ENCODE measurements around the gene LAMA4. TPM values are rescaled to one million over a fixed set of nuclear protein-coding genes. Genes with fewer than 3 reads are reported as not detected.
"Not testable (repeated sequence)": the region's sequence is repeated elsewhere in the genome, so short reads cannot be mapped to it uniquely, and the experiment has no call there.

The LAMA4 gene
- total RNA-seq, 6 donors from 2014 or later: 29.5 to 119 (median 58.9) TPM

DNA sequence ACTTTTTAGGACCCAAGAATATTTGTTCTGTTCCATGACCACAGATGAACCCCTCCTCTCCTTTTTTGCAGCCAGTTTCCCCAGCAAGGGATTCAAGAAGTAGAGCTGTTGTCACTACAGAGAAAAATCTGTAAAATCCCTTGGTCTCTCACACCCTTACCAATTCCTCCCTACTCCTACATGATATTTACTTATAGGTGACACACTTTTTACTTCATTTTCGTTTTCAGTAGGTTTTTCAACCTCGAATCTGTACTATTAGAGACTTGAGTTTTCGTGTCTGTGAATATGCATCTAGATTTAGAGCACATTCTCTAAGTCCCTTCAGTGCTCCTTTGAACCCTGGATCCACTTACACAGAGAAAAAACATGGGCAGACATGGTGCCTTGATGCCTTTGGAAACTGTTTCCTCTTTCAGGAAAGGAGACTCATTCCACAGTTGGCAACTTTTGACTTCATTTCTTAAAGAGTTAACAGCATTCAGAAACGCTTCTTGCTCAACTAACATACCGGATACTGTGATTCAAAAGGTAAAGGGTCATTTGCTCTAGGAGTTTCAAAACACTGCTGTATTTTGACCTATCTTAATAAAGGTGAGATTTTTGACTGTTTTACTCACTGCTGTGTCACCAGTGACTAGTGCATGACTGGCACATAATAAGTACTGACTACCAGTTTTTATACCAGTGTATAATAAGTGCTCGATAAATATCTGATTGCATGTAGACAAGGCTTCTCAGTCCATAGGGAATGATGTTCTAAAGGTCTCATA lies 50.6 kb downstream of the LAMA4 start:
- Histone ChIP-seq H3K36me3 (no peaks in the 10 kb centered on the region), H3K9me3 (no peaks in the 10 kb centered on the region), H3K4me3 (no peak overlapping the region), H3K27me3 (no peaks in the 10 kb centered on the region), H3K4me1 (peaks cover 5 to 29% (median 8%) of the 10 kb centered on the region in 4 donors), H3K27ac (peak overlapping the region; percentile 1 to 65 (median 30))
- 61 to 68% methylated on average over 6 of the region's 6 CpGs for WGBS, 2 donors
- ATAC-seq (ENCODE audit: low FRiP score in 2 of 2) (no peak), DNase-seq (no peak)
- TF ChIP-seq POLR2AphosphoS5 (IDR thresholded peaks at IDR 0.05) (peak in 1 of 2 donors; percentile 58), EP300 (IDR thresholded peaks at IDR 0.05) (no peak), POLR2A (IDR thresholded peaks at IDR 0.05) (no peak)
- TF ChIP-seq, protein P1, sequence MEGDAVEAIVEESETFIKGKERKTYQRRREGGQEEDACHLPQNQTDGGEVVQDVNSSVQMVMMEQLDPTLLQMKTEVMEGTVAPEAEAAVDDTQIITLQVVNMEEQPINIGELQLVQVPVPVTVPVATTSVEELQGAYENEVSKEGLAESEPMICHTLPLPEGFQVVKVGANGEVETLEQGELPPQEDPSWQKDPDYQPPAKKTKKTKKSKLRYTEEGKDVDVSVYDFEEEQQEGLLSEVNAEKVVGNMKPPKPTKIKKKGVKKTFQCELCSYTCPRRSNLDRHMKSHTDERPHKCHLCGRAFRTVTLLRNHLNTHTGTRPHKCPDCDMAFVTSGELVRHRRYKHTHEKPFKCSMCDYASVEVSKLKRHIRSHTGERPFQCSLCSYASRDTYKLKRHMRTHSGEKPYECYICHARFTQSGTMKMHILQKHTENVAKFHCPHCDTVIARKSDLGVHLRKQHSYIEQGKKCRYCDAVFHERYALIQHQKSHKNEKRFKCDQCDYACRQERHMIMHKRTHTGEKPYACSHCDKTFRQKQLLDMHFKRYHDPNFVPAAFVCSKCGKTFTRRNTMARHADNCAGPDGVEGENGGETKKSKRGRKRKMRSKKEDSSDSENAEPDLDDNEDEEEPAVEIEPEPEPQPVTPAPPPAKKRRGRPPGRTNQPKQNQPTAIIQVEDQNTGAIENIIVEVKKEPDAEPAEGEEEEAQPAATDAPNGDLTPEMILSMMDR (IDR thresholded peaks at IDR 0.05): no peak

DNA sequence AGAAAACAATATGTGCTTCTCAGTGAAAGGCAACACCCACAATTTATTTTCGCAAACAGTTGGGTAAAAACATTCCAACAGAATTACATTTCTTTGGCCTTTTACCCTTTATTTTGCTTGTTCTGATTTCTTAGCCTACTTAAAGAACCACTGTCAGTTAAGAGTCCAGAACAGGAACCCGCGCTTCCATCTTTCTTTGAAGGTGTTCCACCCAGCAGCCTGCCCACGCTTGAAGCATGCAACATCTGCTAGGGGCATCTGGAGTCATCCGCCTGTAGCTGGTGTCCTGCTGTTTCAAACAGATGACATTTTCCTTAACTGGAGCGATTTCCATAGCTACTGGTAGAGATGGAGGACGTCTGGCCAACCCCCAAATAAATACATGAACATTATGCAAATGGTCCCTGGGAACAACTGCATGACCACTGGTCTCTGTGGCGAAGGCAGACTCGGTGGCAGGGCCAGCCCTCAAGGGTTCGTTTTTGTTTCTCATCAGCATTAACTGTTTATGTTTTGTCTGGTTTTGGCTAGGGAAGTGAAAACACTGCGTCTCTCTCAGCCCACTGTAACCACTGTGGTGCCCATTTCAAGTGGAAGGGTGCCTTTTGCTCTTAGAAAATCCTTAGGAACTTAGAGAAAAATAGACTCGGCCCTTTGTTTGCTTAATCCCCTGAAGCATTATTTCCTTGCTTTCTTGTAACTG lies 51.6 kb downstream of the LAMA4 start:
- no peaks in the 10 kb centered on the region for H3K36me3 ChIP-seq

DNA sequence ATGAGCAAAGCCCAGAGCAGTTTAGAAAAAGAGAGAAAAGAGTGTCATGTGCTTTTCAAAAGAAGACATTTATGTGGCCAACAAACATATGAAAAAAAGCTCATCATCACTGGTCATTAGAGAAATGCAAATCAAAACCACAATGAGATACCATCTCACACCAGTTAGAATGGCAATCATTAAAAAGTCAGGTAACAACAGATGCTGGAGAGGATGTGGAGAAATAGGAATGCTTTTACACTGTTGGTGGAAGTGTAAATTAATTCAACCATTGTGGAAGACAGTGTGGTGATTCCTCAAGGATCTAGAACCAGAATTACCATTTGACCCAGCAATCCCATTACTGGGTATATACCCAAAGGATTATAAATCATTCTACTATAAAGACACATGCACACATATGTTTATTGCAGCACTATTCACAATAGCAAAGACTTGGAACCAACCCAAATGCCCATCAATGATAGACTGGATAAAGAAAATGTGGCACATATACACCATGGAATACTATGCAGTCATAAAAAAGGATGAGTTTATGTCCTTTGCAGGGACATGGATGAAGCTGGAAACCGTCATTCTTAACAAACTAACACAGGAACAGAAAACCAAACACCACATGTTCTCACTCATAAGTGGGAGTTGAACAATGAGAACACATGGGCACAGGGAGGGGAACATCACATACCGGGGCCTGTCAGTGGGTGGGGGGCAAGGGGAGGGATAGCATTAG lies 54.0 kb downstream of the LAMA4 start:
- DNase-seq; H3K36me3 ChIP-seq; H3K27me3 ChIP-seq; ATAC-seq (ENCODE audit: low FRiP score in 2 of 2); H3K27ac ChIP-seq; H3K9me3 ChIP-seq; H3K4me3 ChIP-seq: not testable (repeated sequence)
- H3K4me1 ChIP-seq: peaks cover 5 to 22% (median 6%) of the 10 kb centered on the region in 4 donors
- WGBS, 2 donors: 94 to 97% methylated on average over 2 of the region's 2 CpGs

More for the DNA sequence above, 51.6 kb downstream of the LAMA4 start:
- DNase-seq (no peak), ATAC-seq (ENCODE audit: low FRiP score in 2 of 2) (no peak)
- peak overlapping the region; percentile 18 to 65 (median 52) for H3K27ac ChIP-seq
- TF ChIP-seq EP300 (IDR thresholded peaks at IDR 0.05) (no peak), POLR2AphosphoS5 (IDR thresholded peaks at IDR 0.05) (no peak), POLR2A (IDR thresholded peaks at IDR 0.05) (no peak)
- TF ChIP-seq, protein P1 (IDR thresholded peaks at IDR 0.05): no peak
- H3K27me3 ChIP-seq: no peaks in the 10 kb centered on the region
- H3K4me1 ChIP-seq: peaks cover 5 to 31% (median 8%) of the 10 kb centered on the region in 4 donors
- H3K9me3 ChIP-seq: no peaks in the 10 kb centered on the region
- no peak overlapping the region for H3K4me3 ChIP-seq
- 61% methylated on average over 9 to 12 of the region's 12 CpGs for WGBS, 2 donors

DNA sequence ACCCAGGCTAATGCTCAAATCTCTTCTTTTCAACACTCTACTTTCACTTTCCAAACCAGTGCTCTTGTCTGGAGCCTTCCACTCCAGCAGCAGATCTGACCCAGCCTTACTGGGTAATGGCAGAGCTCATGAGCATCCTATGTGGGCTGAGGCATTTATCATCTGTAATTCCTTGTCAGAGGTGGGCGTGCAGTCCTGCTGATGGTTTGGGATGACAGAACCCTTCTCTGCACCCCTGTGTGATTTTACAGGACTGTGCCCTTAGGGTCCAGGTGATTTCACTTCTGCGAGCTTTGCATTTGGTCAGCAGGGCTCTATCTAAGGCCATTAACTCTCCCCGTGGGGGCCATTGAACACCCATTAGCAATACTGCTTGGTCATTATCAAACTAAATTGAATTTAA lies 55.4 kb downstream of the LAMA4 start:
- Histone ChIP-seq H3K4me3 (no peak overlapping the region), H3K36me3 (no peaks in the 10 kb centered on the region), H3K27me3 (no peaks in the 10 kb centered on the region), H3K4me1 (peaks cover 4 to 14% (median 6%) of the 10 kb centered on the region in 4 donors), H3K9me3 (no peaks in the 10 kb centered on the region), H3K27ac (peak overlapping the region in 2 of 4 donors; percentile 6 to 48)
- TF ChIP-seq POLR2AphosphoS5 (IDR thresholded peaks at IDR 0.05): no peak
- no peak for TF ChIP-seq EP300 (IDR thresholded peaks at IDR 0.05)
- TF ChIP-seq, protein P1 (IDR thresholded peaks at IDR 0.05): no peak
- TF ChIP-seq POLR2A (IDR thresholded peaks at IDR 0.05): no peak
- DNase-seq (no peak), ATAC-seq (ENCODE audit: low FRiP score in 2 of 2) (no peak)
- 94 to 95% methylated on average over 3 of the region's 3 CpGs for WGBS, 2 donors

DNA sequence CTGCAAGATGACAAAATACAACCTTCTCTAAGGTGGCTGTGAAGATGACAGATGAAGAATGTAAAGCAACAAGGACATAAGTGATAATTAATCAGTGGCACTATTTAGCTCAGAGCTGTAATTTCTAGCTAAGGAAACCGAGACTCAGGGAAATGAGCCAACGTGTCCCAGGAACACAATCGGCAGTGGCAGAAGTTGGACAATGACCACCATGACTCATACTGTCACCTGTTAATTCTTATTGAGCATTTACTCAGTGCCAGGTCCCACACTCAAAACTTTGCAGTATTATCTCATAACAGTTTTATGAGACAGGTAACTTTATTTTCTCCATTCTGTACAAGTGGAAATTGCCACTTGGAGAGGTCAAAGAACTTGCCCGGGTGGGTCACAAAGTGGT lies 55.8 kb downstream of the LAMA4 start:
- H3K27ac ChIP-seq: peak overlapping the region in 1 of 4 donors; percentile 48
- H3K27me3 ChIP-seq: no peaks in the 10 kb centered on the region
- peaks cover 2 to 14% (median 4%) of the 10 kb centered on the region in 4 donors for H3K4me1 ChIP-seq
- H3K36me3 ChIP-seq: no peaks in the 10 kb centered on the region
- no peak for ATAC-seq (ENCODE audit: low FRiP score in 2 of 2)
- TF ChIP-seq POLR2AphosphoS5 (IDR thresholded peaks at IDR 0.05) (no peak), POLR2A (IDR thresholded peaks at IDR 0.05) (no peak), EP300 (IDR thresholded peaks at IDR 0.05) (no peak)
- TF ChIP-seq, protein P1 (IDR thresholded peaks at IDR 0.05): no peak
- no peak overlapping the region for H3K4me3 ChIP-seq
- H3K9me3 ChIP-seq: no peaks in the 10 kb centered on the region
- DNase-seq: no peak
- WGBS, 2 donors: 56 to 74% methylated on average over 4 of the region's 4 CpGs
